WTC11 (cell line): Measurements from ENCODE around the gene ZNF521.

Source experiments
- ELF4 ChIP-seq: sonication (generic); formaldehyde crosslinking; IDR thresholded peaks from 2 replicates; pipeline ENCODE4 v1.8.1; 2022; ENCODE audit warnings: low read depth, mild to moderate bottlenecking, moderate library complexity, missing genetic modification reagents
- GRHL2 ChIP-seq: fragments of 250-450 bp; sonication (Bioruptor Pico); IDR thresholded peaks from 2 replicates; pipeline ENCODE4 v1.8.0; 2022; ENCODE audit warnings: mild to moderate bottlenecking, moderate library complexity; ENCODE audit not compliant: insufficient replicate concordance, severe bottlenecking
- IRF2 ChIP-seq: sonication (generic); formaldehyde crosslinking; IDR thresholded peaks from 2 replicates; pipeline ENCODE4 v1.8.0; 2022; ENCODE audit warnings: low read depth, missing genetic modification reagents, borderline replicate concordance
- JUN ChIP-seq: sonication (generic); formaldehyde crosslinking; IDR thresholded peaks from 2 replicates; pipeline ENCODE4 v1.8.0; 2023; ENCODE audit warnings: mild to moderate bottlenecking, missing genetic modification reagents
- RORB ChIP-seq: fragments of 250-450 bp; sonication (Bioruptor Pico); IDR thresholded peaks from 2 replicates; pipeline ENCODE4 v1.9.0; 2021; ENCODE audit warnings: mild to moderate bottlenecking
- SP1 ChIP-seq: sonication (generic); formaldehyde crosslinking; conservative IDR thresholded peaks from 2 replicates; pipeline ENCODE4 v1.8.1; 2022; ENCODE audit warnings: missing genetic modification reagents
- TEAD4 ChIP-seq: sonication (generic); formaldehyde crosslinking; IDR thresholded peaks from 2 replicates; pipeline ENCODE4 v1.8.0; 2022; ENCODE audit warnings: mild to moderate bottlenecking, missing genetic modification reagents
- TP53 ChIP-seq: sonication (generic); formaldehyde crosslinking; IDR thresholded peaks from 2 replicates; pipeline ENCODE4 v1.8.1; 2023; ENCODE audit warnings: mild to moderate bottlenecking, missing genetic modification reagents
- TF ChIP-seq, protein P1 (sequence below): sonication (generic); formaldehyde crosslinking; IDR thresholded peaks from 2 replicates; pipeline ENCODE4 v1.8.1; 2022; ENCODE audit warnings: mild to moderate bottlenecking, moderate library complexity, missing genetic modification reagents
- TF ChIP-seq, protein P2 (sequence below): fragments of 200-600 bp; IDR thresholded peaks from 2 replicates; pipeline ENCODE4 v1.8.0; 2022; ENCODE audit warnings: antibody characterized with exemption
- TF ChIP-seq, protein P3 (sequence below): sonication (generic); formaldehyde crosslinking; IDR thresholded peaks from 2 replicates; pipeline ENCODE4 v1.8.0; 2022; ENCODE audit warnings: missing genetic modification reagents
- TF ChIP-seq, protein P4 (sequence below): sonication (generic); formaldehyde crosslinking; IDR thresholded peaks from 2 replicates; pipeline ENCODE4 v1.8.1; 2023; ENCODE audit warnings: mild to moderate bottlenecking, missing genetic modification reagents
- TF ChIP-seq, protein P5 (sequence below): sonication (generic); formaldehyde crosslinking; IDR thresholded peaks from 2 replicates; pipeline ENCODE4 v1.8.0; 2022; ENCODE audit warnings: mild to moderate bottlenecking, missing genetic modification reagents
- TF ChIP-seq, protein P6 (sequence below): sonication (generic); formaldehyde crosslinking; IDR thresholded peaks from 2 replicates; pipeline ENCODE4 v1.8.0; 2022; ENCODE audit warnings: mild to moderate bottlenecking, missing genetic modification reagents

DNA sequence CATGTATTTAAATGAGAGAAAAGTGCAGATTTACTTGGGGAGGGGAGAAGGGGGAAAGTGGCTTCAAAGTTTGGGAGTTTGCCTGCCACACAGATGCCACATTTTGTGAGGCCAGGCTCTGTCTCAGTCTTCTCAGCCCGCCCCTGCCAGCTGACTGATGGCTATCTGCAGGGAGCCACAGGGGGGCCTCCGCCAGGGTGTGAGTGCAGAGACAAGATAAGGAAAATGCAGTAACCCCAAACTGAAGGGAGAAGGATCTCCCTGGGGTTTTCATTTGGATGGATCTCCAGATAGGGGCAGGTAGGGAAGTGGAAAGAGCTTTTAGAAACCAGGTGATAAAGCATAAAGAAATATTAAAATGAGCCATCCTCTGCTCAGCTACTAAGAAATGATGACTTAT lies 128.8 kb downstream of the ZNF521 start:
- TF ChIP-seq, protein P1, sequence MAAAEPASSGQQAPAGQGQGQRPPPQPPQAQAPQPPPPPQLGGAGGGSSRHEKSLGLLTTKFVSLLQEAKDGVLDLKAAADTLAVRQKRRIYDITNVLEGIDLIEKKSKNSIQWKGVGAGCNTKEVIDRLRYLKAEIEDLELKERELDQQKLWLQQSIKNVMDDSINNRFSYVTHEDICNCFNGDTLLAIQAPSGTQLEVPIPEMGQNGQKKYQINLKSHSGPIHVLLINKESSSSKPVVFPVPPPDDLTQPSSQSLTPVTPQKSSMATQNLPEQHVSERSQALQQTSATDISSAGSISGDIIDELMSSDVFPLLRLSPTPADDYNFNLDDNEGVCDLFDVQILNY (CRISPR knock-in tag), result no peak
- TF ChIP-seq, protein P2, sequence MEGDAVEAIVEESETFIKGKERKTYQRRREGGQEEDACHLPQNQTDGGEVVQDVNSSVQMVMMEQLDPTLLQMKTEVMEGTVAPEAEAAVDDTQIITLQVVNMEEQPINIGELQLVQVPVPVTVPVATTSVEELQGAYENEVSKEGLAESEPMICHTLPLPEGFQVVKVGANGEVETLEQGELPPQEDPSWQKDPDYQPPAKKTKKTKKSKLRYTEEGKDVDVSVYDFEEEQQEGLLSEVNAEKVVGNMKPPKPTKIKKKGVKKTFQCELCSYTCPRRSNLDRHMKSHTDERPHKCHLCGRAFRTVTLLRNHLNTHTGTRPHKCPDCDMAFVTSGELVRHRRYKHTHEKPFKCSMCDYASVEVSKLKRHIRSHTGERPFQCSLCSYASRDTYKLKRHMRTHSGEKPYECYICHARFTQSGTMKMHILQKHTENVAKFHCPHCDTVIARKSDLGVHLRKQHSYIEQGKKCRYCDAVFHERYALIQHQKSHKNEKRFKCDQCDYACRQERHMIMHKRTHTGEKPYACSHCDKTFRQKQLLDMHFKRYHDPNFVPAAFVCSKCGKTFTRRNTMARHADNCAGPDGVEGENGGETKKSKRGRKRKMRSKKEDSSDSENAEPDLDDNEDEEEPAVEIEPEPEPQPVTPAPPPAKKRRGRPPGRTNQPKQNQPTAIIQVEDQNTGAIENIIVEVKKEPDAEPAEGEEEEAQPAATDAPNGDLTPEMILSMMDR, result no peak
- no peak for TF ChIP-seq JUN (CRISPR knock-in tag)
- TF ChIP-seq, protein P3, sequence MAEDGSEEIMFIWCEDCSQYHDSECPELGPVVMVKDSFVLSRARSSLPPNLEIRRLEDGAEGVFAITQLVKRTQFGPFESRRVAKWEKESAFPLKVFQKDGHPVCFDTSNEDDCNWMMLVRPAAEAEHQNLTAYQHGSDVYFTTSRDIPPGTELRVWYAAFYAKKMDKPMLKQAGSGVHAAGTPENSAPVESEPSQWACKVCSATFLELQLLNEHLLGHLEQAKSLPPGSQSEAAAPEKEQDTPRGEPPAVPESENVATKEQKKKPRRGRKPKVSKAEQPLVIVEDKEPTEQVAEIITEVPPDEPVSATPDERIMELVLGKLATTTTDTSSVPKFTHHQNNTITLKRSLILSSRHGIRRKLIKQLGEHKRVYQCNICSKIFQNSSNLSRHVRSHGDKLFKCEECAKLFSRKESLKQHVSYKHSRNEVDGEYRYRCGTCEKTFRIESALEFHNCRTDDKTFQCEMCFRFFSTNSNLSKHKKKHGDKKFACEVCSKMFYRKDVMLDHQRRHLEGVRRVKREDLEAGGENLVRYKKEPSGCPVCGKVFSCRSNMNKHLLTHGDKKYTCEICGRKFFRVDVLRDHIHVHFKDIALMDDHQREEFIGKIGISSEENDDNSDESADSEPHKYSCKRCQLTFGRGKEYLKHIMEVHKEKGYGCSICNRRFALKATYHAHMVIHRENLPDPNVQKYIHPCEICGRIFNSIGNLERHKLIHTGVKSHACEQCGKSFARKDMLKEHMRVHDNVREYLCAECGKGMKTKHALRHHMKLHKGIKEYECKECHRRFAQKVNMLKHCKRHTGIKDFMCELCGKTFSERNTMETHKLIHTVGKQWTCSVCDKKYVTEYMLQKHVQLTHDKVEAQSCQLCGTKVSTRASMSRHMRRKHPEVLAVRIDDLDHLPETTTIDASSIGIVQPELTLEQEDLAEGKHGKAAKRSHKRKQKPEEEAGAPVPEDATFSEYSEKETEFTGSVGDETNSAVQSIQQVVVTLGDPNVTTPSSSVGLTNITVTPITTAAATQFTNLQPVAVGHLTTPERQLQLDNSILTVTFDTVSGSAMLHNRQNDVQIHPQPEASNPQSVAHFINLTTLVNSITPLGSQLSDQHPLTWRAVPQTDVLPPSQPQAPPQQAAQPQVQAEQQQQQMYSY, result no peak
- no peak for TF ChIP-seq ELF4 (CRISPR knock-in tag)
- TF ChIP-seq, protein P4, sequence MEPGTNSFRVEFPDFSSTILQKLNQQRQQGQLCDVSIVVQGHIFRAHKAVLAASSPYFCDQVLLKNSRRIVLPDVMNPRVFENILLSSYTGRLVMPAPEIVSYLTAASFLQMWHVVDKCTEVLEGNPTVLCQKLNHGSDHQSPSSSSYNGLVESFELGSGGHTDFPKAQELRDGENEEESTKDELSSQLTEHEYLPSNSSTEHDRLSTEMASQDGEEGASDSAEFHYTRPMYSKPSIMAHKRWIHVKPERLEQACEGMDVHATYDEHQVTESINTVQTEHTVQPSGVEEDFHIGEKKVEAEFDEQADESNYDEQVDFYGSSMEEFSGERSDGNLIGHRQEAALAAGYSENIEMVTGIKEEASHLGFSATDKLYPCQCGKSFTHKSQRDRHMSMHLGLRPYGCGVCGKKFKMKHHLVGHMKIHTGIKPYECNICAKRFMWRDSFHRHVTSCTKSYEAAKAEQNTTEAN (CRISPR knock-in tag), result no peak
- TF ChIP-seq, protein P5, sequence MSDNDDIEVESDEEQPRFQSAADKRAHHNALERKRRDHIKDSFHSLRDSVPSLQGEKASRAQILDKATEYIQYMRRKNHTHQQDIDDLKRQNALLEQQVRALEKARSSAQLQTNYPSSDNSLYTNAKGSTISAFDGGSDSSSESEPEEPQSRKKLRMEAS (CRISPR knock-in tag), result no peak
- TF ChIP-seq SP1 (CRISPR knock-in tag), result no peak
- no peak for TF ChIP-seq GRHL2 (CRISPR knock-in tag)
- no peak for TF ChIP-seq TP53
- no peak for TF ChIP-seq TEAD4
- TF ChIP-seq RORB (CRISPR knock-in tag), result no peak
- no peak for TF ChIP-seq IRF2
- TF ChIP-seq, protein P6, sequence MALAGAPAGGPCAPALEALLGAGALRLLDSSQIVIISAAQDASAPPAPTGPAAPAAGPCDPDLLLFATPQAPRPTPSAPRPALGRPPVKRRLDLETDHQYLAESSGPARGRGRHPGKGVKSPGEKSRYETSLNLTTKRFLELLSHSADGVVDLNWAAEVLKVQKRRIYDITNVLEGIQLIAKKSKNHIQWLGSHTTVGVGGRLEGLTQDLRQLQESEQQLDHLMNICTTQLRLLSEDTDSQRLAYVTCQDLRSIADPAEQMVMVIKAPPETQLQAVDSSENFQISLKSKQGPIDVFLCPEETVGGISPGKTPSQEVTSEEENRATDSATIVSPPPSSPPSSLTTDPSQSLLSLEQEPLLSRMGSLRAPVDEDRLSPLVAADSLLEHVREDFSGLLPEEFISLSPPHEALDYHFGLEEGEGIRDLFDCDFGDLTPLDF (CRISPR knock-in tag), result no peak
